ENCODE results near the gene IRX3.

GRCh38 chr16:54313789-54314188, 27.2 kb upstream of the IRX3 start:
- TF ChIP-seq CTCF (IDR thresholded peaks at IDR 0.05; ENCODE audit: borderline replicate concordance, extremely low read depth, low read length, poor library complexity, severe bottlenecking) (no peak), EZH2 (IDR thresholded peaks at IDR 0.05; ENCODE audit: borderline replicate concordance, low read depth, low read length, severe bottlenecking) (no peak)
